KMS-11 (cell line): Measurements from ENCODE around the gene TTLL6.

Experiments used
- H2AFZ ChIP-seq: fragments of 200-600 bp; sonication (generic); 2 replicates; pipeline ENCODE4 v1.6.1; 2016; ENCODE audit warnings: antibody characterized with exemption, mixed run types, low read depth
- H3K27ac ChIP-seq: fragments of 200-600 bp; sonication (generic); 2 replicates; pipeline ENCODE4 v1.6.1; 2016; ENCODE audit warnings: mild to moderate bottlenecking, mixed run types
- H3K27me3 ChIP-seq: fragments of 200-600 bp; sonication (generic); 2 replicates; pipeline ENCODE4 v1.6.1; 2017; ENCODE audit warnings: mild to moderate bottlenecking, low read depth, mixed run types, moderate library complexity; ENCODE audit not compliant: insufficient read depth
- H3K36me3 ChIP-seq: fragments of 200-600 bp; sonication (generic); 2 replicates; pipeline ENCODE4 v1.6.1; 2017; ENCODE audit warnings: mild to moderate bottlenecking, mixed run types; ENCODE audit not compliant: insufficient read depth
- H3K4me1 ChIP-seq: fragments of 200-600 bp; sonication (generic); 2 replicates; pipeline ENCODE4 v1.6.1; 2016; ENCODE audit warnings: mild to moderate bottlenecking, low read depth, mixed run types; ENCODE audit not compliant: poor library complexity, severe bottlenecking
- H3K4me2 ChIP-seq: fragments of 200-600 bp; sonication (generic); 2 replicates; pipeline ENCODE4 v1.7.0; 2016; ENCODE audit warnings: mild to moderate bottlenecking, mixed run types
- H3K4me3 ChIP-seq: fragments of 200-600 bp; sonication (generic); IDR thresholded peaks from 2 replicates; pipeline ENCODE4 v1.6.1; 2017; ENCODE audit warnings: low read depth, low read length, mixed read lengths; ENCODE audit not compliant: insufficient read depth
- H3K79me2 ChIP-seq: fragments of 200-600 bp; sonication (generic); 2 replicates; pipeline ENCODE4 v1.6.1; 2016; ENCODE audit warnings: low read depth, mixed run types; ENCODE audit not compliant: insufficient read depth
- H3K9ac ChIP-seq: fragments of 200-600 bp; sonication (generic); 2 replicates; pipeline ENCODE4 v1.6.1; 2016; ENCODE audit warnings: mild to moderate bottlenecking, mixed run types
- H4K20me1 ChIP-seq: fragments of 200-600 bp; sonication (generic); 2 replicates; pipeline ENCODE4 v1.6.1; 2016; ENCODE audit warnings: mild to moderate bottlenecking, mixed run types; ENCODE audit not compliant: insufficient read depth
- CTCF ChIP-seq: fragments of 200-600 bp; sonication (generic); conservative IDR thresholded peaks from 2 replicates; pipeline ENCODE4 v1.6.1; 2017; ENCODE audit warnings: low read depth, mild to moderate bottlenecking, antibody characterized with exemption, low read length, moderate library complexity, mixed read lengths

Gene TTLL6

GRCh38 chr17:48724251-48725003 lies 92.6 kb downstream of the TTLL6 start:
- Histone ChIP-seq H3K4me1 (peaks cover 26% of the 10 kb centered on the region), H3K4me3 (no peak overlapping the region), H3K79me2 (no peaks in the 10 kb centered on the region), H3K27me3 (peaks cover 8% of the 10 kb centered on the region; the same call in 1 of the 2 replicates), H3K4me2 (no peak overlapping the region; the same call in 1 of the 2 replicates), H4K20me1 (no peaks in the 10 kb centered on the region; the same call in 1 of the 2 replicates), H2AFZ (peak overlapping the region; percentile 19; the same call in 1 of the 2 replicates), H3K36me3 (no peaks in the 10 kb centered on the region), H3K9ac (no peak overlapping the region), H3K27ac (no peak overlapping the region)
- TF ChIP-seq CTCF: peak; percentile 88

- Histone ChIP-seq H4K20me1 (no peaks in the 10 kb centered on the region; the same call in 1 of the 2 replicates), H3K79me2 (no peaks in the 10 kb centered on the region), H3K4me1 (peaks cover 26% of the 10 kb centered on the region), H3K27ac (no peak overlapping the region), H3K9ac (no peak overlapping the region), H3K4me3 (no peak overlapping the region), H2AFZ (no peak overlapping the region), H3K27me3 (peaks cover 8% of the 10 kb centered on the region; the same call in 1 of the 2 replicates), H3K4me2 (no peak overlapping the region; the same call in 1 of the 2 replicates), H3K36me3 (no peaks in the 10 kb centered on the region)
- TF ChIP-seq CTCF: no peak
Observed at GRCh38 chr17:48723423-48724250, 93.4 kb downstream of the TTLL6 start.

DNA sequence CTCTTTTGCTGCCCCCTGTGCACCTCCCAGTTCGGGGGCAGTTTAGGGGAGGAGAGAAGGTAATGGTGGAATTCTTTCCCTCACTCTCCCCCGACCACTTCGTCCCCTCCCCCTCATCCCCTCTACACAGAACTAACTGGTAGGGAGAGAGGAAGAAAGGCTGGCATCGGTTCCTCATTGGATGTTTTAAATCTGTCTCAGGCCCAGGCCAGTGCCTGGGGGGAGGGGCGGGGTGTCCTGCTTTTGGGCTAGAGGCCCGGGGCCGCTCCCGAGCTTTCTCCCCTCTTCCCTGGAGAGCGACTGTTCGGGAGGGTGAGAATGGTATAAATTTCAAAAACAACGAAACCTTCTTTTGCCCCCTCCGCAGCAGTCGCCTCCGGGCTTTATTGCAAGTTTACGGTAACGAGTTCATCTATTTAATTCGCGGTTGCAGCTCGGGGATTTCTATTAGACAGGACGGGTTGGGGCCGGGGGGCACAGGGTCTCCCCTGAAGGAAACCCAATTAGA lies 94.1 kb downstream of the TTLL6 start, which contains the start of gene PRAC2:
Gene PRAC2, plus strand, starts transcription at position 271 of the 508 bp plus-strand sequence. CDS start 1,226 bp downstream, outside the sequence.
- Histone ChIP-seq H3K27me3 (peaks cover 8% of the 10 kb centered on the region; the same call in 1 of the 2 replicates), H3K4me3 (no peak within 1 kb of the TSS), H3K4me2 (no peak within 1 kb of the TSS; the same call in 1 of the 2 replicates), H3K27ac (no peak within 1 kb of the TSS), H2AFZ (no peak within 1 kb of the TSS), H4K20me1 (no peaks in the 10 kb centered on the region; the same call in 1 of the 2 replicates), H3K9ac (no peak within 1 kb of the TSS), H3K36me3 (no peaks in the 10 kb centered on the region), H3K79me2 (no peaks in the 10 kb centered on the region), H3K4me1 (peaks cover 26% of the 10 kb centered on the region)
- no peak for TF ChIP-seq CTCF

GRCh38 chr17:48722201-48722907 lies 94.7 kb downstream of the TTLL6 start, which contains the start of gene PRAC1:
PRAC1 (minus strand) TSS chr17:48722518; CDS start chr17:48722392, 126 bp downstream.
- H2AFZ ChIP-seq: no peak within 1 kb of the TSS; the same call in 1 of the 2 replicates
- H3K36me3 ChIP-seq: no peaks in the 10 kb centered on the region
- TF ChIP-seq CTCF: no peak
- no peaks in the 10 kb centered on the region; the same call in 1 of the 2 replicates for H4K20me1 ChIP-seq
- no peak within 1 kb of the TSS for H3K4me3 ChIP-seq
- H3K4me1 ChIP-seq: peaks cover 26% of the 10 kb centered on the region
- H3K4me2 ChIP-seq: peak within 1 kb of the TSS; percentile 62
- H3K9ac ChIP-seq: peak within 1 kb of the TSS; percentile 23; the same call in 1 of the 2 replicates
- H3K27me3 ChIP-seq: peaks cover 8% of the 10 kb centered on the region; the same call in 1 of the 2 replicates
- no peaks in the 10 kb centered on the region for H3K79me2 ChIP-seq
- peak within 1 kb of the TSS; percentile 38; the same call in 1 of the 2 replicates for H3K27ac ChIP-seq
